ENCODE data around the gene DIDO1.
"Not testable (repeated sequence)": the region's sequence is repeated elsewhere in the genome, so short reads cannot be mapped to it uniquely, and the experiment has no call there.

The DIDO1 gene

GRCh38 chr20:62962221-62962879 lies 36.0 kb upstream of the DIDO1 start:
- no peak for DNase-seq

DNA sequence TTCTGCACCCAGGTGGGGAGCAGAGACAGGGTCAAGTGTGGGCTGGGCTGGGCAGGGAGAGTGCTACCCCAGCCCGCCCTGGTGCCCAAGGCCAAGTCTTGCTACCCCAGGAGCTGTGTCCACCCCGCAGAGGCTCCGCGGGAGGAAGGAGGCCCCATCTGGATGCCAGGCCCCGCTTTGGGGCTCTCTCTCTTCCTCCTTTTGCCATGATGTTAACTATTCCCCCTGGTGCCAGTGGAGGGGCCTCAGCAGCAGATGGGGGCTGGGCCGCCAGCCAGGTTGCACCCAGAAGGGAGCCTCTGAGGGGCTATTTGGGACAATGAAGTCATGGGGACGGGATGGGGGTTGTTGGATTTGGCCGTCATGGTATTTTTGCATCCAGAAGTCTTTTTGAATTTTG lies 35.5 kb upstream of the DIDO1 start:
- no peak for DNase-seq

GRCh38 chr20:62961310-62961783 lies 35.0 kb upstream of the DIDO1 start:
- DNase-seq: no peak

GRCh38 chr20:62960446-62961309 lies 34.4 kb upstream of the DIDO1 start:
- DNase-seq: not testable (repeated sequence)

DNA sequence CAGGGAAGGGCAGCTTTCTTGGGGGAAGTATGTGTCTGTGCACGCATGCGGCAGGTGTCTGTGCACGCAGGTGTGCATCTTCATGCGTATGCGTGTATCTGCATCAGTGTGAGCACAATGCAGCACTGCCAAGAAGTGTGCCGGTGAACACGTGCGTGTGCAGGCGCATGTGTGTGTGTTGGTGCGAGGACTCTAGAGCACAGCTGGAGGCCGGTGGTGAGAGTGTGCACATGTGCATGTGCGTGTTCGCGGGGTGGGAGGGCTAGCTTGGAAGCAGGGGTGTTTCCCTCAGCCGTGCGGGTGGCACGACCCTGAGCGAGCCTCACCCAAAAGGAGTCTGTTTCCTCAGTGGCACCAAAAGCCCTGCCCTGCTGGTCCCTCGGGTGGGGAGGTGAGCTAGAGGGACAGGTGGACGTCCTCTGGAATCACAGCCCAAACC lies 33.7 kb upstream of the DIDO1 start:
- DNase-seq: no peak

DNA sequence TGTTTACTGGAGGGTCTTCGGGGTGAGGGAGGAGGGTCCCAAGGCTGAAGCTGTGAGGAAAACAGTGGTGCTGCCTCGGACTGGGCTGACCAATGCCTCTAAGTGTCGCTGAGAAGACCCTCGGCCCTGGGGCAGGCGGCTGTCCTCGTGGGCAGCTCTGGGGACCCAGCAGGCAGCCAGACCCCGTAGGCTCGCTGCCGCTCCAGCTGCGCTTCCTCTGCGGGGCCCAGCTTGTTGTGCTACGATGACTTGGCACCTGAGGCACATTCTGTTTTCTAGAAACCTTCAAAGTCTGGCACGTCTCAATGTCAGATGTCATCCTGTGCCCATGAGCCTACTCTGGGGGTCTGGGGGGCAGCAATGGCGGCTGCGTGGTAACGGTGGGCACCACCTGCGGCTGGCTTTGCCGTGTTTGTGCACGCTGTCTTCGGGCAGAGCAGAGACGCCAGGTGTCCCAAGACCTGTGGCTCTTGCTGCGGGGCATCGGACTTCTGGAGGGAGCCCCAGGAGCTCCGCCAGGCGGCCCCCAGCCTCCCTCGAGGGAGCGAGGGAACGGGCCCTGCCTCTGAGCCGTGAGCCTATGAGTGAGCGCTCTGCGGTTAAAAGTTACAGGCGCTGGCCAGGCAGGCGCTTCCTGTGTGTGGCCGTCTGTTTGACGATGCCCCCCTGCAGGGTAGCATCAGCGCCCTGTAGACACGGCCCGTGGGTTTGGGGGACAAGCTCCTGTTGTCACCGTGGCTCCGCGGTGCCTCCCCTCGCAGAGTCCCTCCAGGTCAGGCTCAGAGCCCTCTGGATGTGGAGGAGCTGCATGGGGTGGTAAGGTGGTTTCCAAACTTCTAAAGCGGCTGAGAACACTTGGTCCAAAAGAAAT lies 33.0 kb upstream of the DIDO1 start:
- no peak for DNase-seq

GRCh38 chr20:62958388-62959100 lies 32.2 kb upstream of the DIDO1 start:
- DNase-seq: no peak

GRCh38 chr20:62957136-62958117 lies 31.1 kb upstream of the DIDO1 start:
- no peak for DNase-seq

DNA sequence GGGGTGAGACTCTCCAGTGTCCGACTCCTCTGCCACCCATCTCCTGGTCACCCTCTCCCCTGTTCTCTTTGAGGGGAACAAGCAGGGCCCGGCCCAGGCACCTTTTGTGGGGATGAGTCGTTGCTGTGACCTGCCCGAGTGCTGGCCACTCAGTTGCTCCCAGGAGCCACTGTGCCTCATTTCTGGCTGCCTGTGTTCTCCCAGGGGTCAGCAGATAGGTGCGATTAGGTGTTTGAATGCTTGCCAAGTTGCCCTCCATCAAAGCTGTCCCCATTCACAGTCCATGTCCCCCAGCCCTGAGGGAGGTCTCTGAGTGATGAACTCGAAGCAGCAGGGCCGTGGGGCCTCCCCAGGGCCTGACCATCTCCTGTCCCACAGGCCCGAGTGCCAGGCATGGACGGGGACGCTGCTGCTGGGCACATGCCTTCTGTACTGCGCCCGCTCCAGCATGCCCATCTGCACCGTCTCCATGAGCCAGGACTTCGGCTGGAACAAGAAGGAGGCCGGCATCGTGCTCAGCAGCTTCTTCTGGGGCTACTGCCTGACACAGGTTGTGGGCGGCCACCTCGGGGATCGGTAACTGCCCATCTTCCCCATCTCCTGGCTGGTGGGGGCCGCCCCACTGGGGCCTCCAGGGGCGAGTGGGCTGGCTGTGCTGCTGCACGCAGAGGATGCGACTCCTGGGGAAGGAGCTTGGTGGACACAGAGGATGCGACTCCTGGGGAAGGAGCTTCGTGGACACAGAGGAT lies 30.3 kb upstream of the DIDO1 start:
- no peak for DNase-seq

GRCh38 chr20:62955519-62956386 lies 29.4 kb upstream of the DIDO1 start:
- DNase-seq: no peak

GRCh38 chr20:62953839-62954703 lies 27.8 kb upstream of the DIDO1 start:
- DNase-seq: no peak

GRCh38 chr20:62952968-62953838 lies 26.9 kb upstream of the DIDO1 start:
- DNase-seq: no peak

- no peak for DNase-seq
Observed at GRCh38 chr20:62952373-62952967, 26.2 kb upstream of the DIDO1 start, which contains the start of gene SLC17A9. Gene SLC17A9, plus strand, starts transcription at chr20:62952709. Its CDS starts 122 bp downstream, at chr20:62952831.

DNA sequence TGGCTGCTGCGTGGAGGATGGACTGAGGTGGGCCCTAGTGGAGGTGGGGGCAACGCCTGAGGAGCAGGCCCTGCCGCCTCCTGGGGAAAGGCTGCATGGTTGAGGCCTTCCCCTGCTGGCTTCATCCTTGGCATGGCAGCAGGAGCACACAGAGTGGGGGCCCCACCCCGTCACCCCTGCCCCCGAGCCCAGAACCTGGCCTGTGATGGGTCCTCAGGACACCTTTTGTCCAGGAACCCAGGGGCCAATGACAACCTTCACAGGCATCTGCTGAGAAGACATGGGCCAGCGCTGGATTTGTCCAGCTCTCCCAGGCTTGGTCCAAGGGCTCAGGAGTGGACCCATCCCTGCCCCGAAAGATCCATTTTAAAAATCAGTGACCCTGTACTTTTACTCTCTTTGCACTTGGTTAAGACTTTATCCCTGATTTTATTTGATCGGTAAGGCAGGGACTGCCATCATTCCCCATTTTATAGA lies 25.6 kb upstream of the DIDO1 start:
- no peak for DNase-seq

DNA sequence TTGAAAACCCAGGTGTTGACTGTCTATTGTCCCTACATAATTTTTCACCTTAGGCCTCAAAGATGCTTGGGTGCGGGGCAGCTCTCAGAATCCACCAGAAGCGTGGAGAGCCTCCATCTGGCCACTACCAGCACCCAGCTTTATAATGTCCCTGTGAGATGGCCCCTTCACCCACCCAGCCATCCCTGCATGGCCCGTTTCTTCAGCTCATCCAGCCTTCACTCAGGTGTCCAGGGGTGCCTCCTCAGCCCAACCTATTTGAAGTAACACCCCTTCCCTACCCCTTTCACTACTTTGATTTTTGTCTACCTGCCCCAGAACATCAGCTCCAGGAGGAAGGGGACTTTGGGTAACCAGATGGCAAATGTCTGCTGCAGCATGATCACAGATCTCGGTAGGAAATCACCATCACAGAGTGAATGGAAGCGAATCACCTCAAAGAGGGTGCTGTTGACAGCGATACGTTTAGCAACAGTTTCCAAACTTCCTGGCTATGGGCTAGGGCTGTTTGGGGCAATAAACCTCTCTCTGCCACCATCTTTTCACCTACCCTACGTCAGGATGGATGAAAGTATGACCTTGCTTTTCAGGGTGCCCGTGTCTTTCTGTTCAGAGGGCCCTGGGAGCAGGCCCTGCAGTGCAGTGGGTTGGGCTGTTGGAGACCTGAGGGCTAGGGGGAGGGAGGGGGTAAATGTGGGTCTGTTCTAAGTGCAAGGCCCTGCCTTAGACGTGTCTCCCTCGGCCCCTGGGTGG lies 25.0 kb upstream of the DIDO1 start:
- DNase-seq: no peak

DNA sequence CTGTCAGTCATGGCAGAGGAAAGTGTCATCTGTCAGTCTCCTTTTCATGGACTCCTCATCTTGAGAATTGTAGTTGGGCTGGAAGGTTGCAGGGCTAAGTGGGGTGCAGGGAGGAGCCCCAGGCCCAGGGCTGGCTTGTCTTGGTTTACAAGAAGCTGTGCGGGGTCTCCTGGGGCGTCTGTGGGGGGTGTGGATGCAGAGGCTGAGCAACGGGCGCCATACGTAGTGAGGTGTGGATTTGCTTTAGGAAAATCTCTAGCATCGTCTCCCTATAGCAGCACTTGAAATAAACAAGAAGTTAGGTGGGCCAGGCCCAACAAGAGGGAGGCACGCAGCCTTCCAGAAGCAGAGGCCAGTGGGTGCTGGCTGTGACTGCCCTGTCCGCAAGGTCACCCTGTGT lies 24.4 kb upstream of the DIDO1 start:
- DNase-seq: no peak

All from NCI-H2081 treated with DMSO at 0.1 percent for 48 hours (cell line).